Measurements from ENCODE around the gene ATG101.

DNA sequence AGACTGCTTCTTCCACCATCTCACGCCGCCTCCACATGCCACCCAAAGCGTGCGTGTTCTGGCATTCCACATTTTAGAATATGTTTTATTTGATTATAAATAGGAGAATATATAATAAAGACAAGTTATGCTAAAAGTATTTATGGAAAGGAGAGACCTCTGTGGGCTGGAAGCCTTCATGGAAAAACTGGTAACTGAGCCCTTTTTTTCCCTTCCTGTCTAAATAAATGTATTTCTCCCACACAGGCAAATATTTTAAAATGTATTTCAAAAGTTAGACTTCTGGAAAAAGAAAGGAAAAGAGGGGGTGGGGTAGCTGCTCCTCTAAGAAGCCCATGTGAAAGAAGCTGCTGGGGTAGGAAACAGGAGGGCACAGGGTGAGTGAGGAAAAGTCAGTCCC, 34.6 kb upstream of the ATG101 start:
- TF ChIP-seq EZH2 (IDR thresholded peaks at IDR 0.05) (no peak), POLR2AphosphoS5 (IDR thresholded peaks at IDR 0.05; ENCODE audit: borderline replicate concordance, low read depth, low read length) (no peak)
